ENCODE results near the gene PTOV1.

DNA sequence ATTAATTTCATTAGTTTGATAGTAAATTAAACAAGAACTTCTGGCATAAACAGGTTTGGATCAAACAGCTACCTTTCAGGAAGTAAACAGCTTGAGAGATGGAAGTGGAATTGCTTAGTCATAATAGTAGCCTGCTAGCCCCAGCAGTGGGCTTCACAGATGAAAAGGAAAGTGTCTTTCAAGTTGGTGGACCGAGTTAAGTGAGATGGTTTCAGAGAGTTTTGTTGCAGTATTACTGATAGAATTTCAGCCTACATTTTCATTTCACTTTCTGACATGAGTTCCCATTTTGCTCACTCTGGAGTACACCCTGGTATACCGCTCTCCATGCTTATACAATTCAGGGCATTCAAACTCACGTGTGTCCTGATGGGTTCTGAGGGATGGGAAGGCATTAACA, 2.0 kb upstream of the PTOV1 start:
- TF ChIP-seq, protein P1, sequence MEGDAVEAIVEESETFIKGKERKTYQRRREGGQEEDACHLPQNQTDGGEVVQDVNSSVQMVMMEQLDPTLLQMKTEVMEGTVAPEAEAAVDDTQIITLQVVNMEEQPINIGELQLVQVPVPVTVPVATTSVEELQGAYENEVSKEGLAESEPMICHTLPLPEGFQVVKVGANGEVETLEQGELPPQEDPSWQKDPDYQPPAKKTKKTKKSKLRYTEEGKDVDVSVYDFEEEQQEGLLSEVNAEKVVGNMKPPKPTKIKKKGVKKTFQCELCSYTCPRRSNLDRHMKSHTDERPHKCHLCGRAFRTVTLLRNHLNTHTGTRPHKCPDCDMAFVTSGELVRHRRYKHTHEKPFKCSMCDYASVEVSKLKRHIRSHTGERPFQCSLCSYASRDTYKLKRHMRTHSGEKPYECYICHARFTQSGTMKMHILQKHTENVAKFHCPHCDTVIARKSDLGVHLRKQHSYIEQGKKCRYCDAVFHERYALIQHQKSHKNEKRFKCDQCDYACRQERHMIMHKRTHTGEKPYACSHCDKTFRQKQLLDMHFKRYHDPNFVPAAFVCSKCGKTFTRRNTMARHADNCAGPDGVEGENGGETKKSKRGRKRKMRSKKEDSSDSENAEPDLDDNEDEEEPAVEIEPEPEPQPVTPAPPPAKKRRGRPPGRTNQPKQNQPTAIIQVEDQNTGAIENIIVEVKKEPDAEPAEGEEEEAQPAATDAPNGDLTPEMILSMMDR (IDR thresholded peaks at IDR 0.05; ENCODE audit: low read depth, low read length), result no peak
- TF ChIP-seq EZH2phosphoT487 (IDR thresholded peaks at IDR 0.05; ENCODE audit: low read depth), result no peak

All from OCI-LY3 (cell line).